ENCODE results near the gene SLC16A1.

Gene SLC16A1

GRCh38 chr1:112974646-112975045 is 18.6 kb upstream of the SLC16A1 start:
- no peak for DNase-seq (ENCODE audit: extremely low spot score)
- TF ChIP-seq FOXK2 (IDR thresholded peaks at IDR 0.05) = no peak
- TF ChIP-seq BHLHE40 (IDR thresholded peaks at IDR 0.05; ENCODE audit: borderline replicate concordance) = no peak
- TF ChIP-seq NFRKB (IDR thresholded peaks at IDR 0.05) = no peak
- no peak for TF ChIP-seq LEF1 (IDR thresholded peaks at IDR 0.05; ENCODE audit: borderline replicate concordance)
- no peak for TF ChIP-seq L3MBTL2 (conservative IDR thresholded peaks at IDR 0.05)
- TF ChIP-seq ZNF384 (IDR thresholded peaks at IDR 0.05) = no peak
- no peak for TF ChIP-seq FOXA1 (IDR thresholded peaks at IDR 0.05)
- TF ChIP-seq FOXM1 (IDR thresholded peaks at IDR 0.05; ENCODE audit: borderline replicate concordance) = no peak
- no peak for TF ChIP-seq CTBP1 (IDR thresholded peaks at IDR 0.05; ENCODE audit: borderline replicate concordance)
- TF ChIP-seq TARDBP (IDR thresholded peaks at IDR 0.05) = no peak
- no peak for TF ChIP-seq ELF4 (IDR thresholded peaks at IDR 0.05)
- no peak for TF ChIP-seq ARNT (IDR thresholded peaks at IDR 0.05)
- TF ChIP-seq SP1 (IDR thresholded peaks at IDR 0.05) = no peak
- no peak for TF ChIP-seq PKNOX1 (IDR thresholded peaks at IDR 0.05)
- no peak for TF ChIP-seq SUZ12 (IDR thresholded peaks at IDR 0.05)
- no peak for TF ChIP-seq HDGF (IDR thresholded peaks at IDR 0.05; ENCODE audit: borderline replicate concordance)
- POLR2A ChIA-PET = interaction anchor here (1.2 kb wide), 1 partner anchor 19 kb away, joined by 5 read pairs; the partner anchor contains the start of gene SLC16A1
- CTCF ChIA-PET = interaction anchor here (0.6 kb wide), 1 partner anchor 19 kb away, joined by 4 read pairs; no protein-coding TSS in a partner anchor

GRCh38 chr1:112973788-112974187 is 17.8 kb upstream of the SLC16A1 start:
- TF ChIP-seq ZNF384 (IDR thresholded peaks at IDR 0.05) (no peak), CTBP1 (IDR thresholded peaks at IDR 0.05; ENCODE audit: borderline replicate concordance) (no peak), PKNOX1 (IDR thresholded peaks at IDR 0.05) (no peak), SUZ12 (IDR thresholded peaks at IDR 0.05) (no peak), FOXM1 (IDR thresholded peaks at IDR 0.05; ENCODE audit: borderline replicate concordance) (no peak), HDGF (IDR thresholded peaks at IDR 0.05; ENCODE audit: borderline replicate concordance) (no peak), LEF1 (IDR thresholded peaks at IDR 0.05; ENCODE audit: borderline replicate concordance) (no peak), FOXK2 (IDR thresholded peaks at IDR 0.05) (no peak), FOXA1 (IDR thresholded peaks at IDR 0.05) (no peak), BHLHE40 (IDR thresholded peaks at IDR 0.05; ENCODE audit: borderline replicate concordance) (no peak), L3MBTL2 (conservative IDR thresholded peaks at IDR 0.05) (no peak), TARDBP (IDR thresholded peaks at IDR 0.05) (no peak), NFRKB (IDR thresholded peaks at IDR 0.05) (no peak), SP1 (IDR thresholded peaks at IDR 0.05) (no peak), ELF4 (IDR thresholded peaks at IDR 0.05) (no peak), ARNT (IDR thresholded peaks at IDR 0.05) (no peak)
- POLR2A ChIA-PET = interaction anchor here (0.7 to 1.2 kb wide), 2 partner anchors 16 to 18 kb away, joined by 3 to 4 read pairs; partner anchors contain the start of gene SLC16A1
- CTCF ChIA-PET = no interaction called here
- DNase-seq (ENCODE audit: extremely low spot score) = no peak

- no peak for TF ChIP-seq TARDBP (IDR thresholded peaks at IDR 0.05)
- TF ChIP-seq SUZ12 (IDR thresholded peaks at IDR 0.05) = no peak
- TF ChIP-seq FOXK2 (IDR thresholded peaks at IDR 0.05) = no peak
- no peak for TF ChIP-seq L3MBTL2 (conservative IDR thresholded peaks at IDR 0.05)
- ChIA-PET CTCF (interaction anchor here (1.3 kb wide), 1 partner anchor 15 kb away, joined by 3 read pairs; the partner anchor contains the start of gene SLC16A1), POLR2A (no interaction called here)
- DNase-seq (ENCODE audit: extremely low spot score) = no peak
Observed at GRCh38 chr1:112971006-112971405, 15.0 kb upstream of the SLC16A1 start.

GRCh38 chr1:112964347-112964746 is 8.4 kb upstream of the SLC16A1 start:
- TF ChIP-seq TARDBP (IDR thresholded peaks at IDR 0.05) (no peak), FOXK2 (IDR thresholded peaks at IDR 0.05) (no peak), L3MBTL2 (conservative IDR thresholded peaks at IDR 0.05) (no peak), FOXM1 (IDR thresholded peaks at IDR 0.05; ENCODE audit: borderline replicate concordance) (no peak), NFRKB (IDR thresholded peaks at IDR 0.05) (no peak), HDGF (IDR thresholded peaks at IDR 0.05; ENCODE audit: borderline replicate concordance) (no peak)
- ChIA-PET POLR2A (interaction anchor here (3.7 kb wide), 1 partner anchor 8 kb away, joined by 16 read pairs; the partner anchor contains the start of gene SLC16A1), CTCF (no interaction called here)
- no peak for DNase-seq (ENCODE audit: extremely low spot score)

- CTCF ChIA-PET = no interaction called here
- POLR2A ChIA-PET = no interaction called here
- DNase-seq (ENCODE audit: extremely low spot score) = no peak
- TF ChIP-seq FOXK2 (IDR thresholded peaks at IDR 0.05) = no peak
- no peak for TF ChIP-seq FOXM1 (IDR thresholded peaks at IDR 0.05; ENCODE audit: borderline replicate concordance)
- TF ChIP-seq PKNOX1 (IDR thresholded peaks at IDR 0.05) = no peak
- no peak for TF ChIP-seq SP1 (IDR thresholded peaks at IDR 0.05)
- no peak for TF ChIP-seq HDGF (IDR thresholded peaks at IDR 0.05; ENCODE audit: borderline replicate concordance)
- no peak for TF ChIP-seq ARNT (IDR thresholded peaks at IDR 0.05)
- no peak for TF ChIP-seq NFRKB (IDR thresholded peaks at IDR 0.05)
- no peak for TF ChIP-seq ELF4 (IDR thresholded peaks at IDR 0.05)
- no peak for TF ChIP-seq CTBP1 (IDR thresholded peaks at IDR 0.05; ENCODE audit: borderline replicate concordance)
- TF ChIP-seq L3MBTL2 (conservative IDR thresholded peaks at IDR 0.05) = no peak
- TF ChIP-seq LEF1 (IDR thresholded peaks at IDR 0.05; ENCODE audit: borderline replicate concordance) = no peak
- TF ChIP-seq SUZ12 (IDR thresholded peaks at IDR 0.05) = no peak
- TF ChIP-seq FOXA1 (IDR thresholded peaks at IDR 0.05) = no peak
- TF ChIP-seq TARDBP (IDR thresholded peaks at IDR 0.05) = no peak
- no peak for TF ChIP-seq BHLHE40 (IDR thresholded peaks at IDR 0.05; ENCODE audit: borderline replicate concordance)
Observed at GRCh38 chr1:112961072-112961471, 5.1 kb upstream of the SLC16A1 start.

GRCh38 chr1:112960384-112960783 is 4.4 kb upstream of the SLC16A1 start:
- CTCF ChIA-PET = no interaction called here
- no peak for DNase-seq (ENCODE audit: extremely low spot score)
- TF ChIP-seq LEF1 (IDR thresholded peaks at IDR 0.05; ENCODE audit: borderline replicate concordance) = no peak
- no peak for TF ChIP-seq FOXK2 (IDR thresholded peaks at IDR 0.05)
- TF ChIP-seq L3MBTL2 (conservative IDR thresholded peaks at IDR 0.05) = no peak
- TF ChIP-seq CTBP1 (IDR thresholded peaks at IDR 0.05; ENCODE audit: borderline replicate concordance) = no peak
- TF ChIP-seq SP1 (IDR thresholded peaks at IDR 0.05) = no peak
- TF ChIP-seq SUZ12 (IDR thresholded peaks at IDR 0.05) = no peak
- no peak for TF ChIP-seq FOXA1 (IDR thresholded peaks at IDR 0.05)
- TF ChIP-seq ARNT (IDR thresholded peaks at IDR 0.05) = no peak
- no peak for TF ChIP-seq PKNOX1 (IDR thresholded peaks at IDR 0.05)
- TF ChIP-seq HDGF (IDR thresholded peaks at IDR 0.05; ENCODE audit: borderline replicate concordance) = no peak
- no peak for TF ChIP-seq ELF4 (IDR thresholded peaks at IDR 0.05)
- POLR2A ChIA-PET = no interaction called here

Data from HEK293T (cell line).